Fibroblast of the aortic adventitia (primary cell): ENCODE measurements around the gene STIM1. TPM values are rescaled to one million over a fixed set of nuclear protein-coding genes. Genes with fewer than 3 reads are reported as not detected.

Experiments used
- DNase-seq: peaks from one replicate; pipeline ENCODE4 v3.0.0-alpha.2; 2010; ENCODE audit warnings: low read depth
- H3K4me3 ChIP-seq: 2 replicates; pipeline ENCODE4 v1.5.1; 2011; ENCODE audit warnings: low read depth, mild to moderate bottlenecking, control low read depth, low read length, moderate library complexity
- CTCF ChIP-seq: IDR thresholded peaks from 2 replicates; pipeline ENCODE4 v1.5.1; 2011; ENCODE audit warnings: mild to moderate bottlenecking, low read length, control low read depth, inconsistent platforms; ENCODE audit not compliant: insufficient read depth
- total RNA-seq: library from RNA; depleted of rRNA; stranded (reverse); fragments of >200 nt; gene quantifications from 2 replicates; pipeline ENCODE4 v1.2.3, GENCODE V29; 2012; ENCODE audit warnings: low replicate concordance

The STIM1 gene
- total RNA-seq, 1 donor: 21.6 TPM

GRCh38 chr11:3986301-3986700, 130.8 kb downstream of the STIM1 start:
- no peak overlapping the region for H3K4me3 ChIP-seq
- no peak for DNase-seq
- TF ChIP-seq CTCF: no peak

- TF ChIP-seq CTCF: no peak
- DNase-seq: no peak
- H3K4me3 ChIP-seq: no peak overlapping the region
Measured at GRCh38 chr11:3989276-3989920, 133.9 kb downstream of the STIM1 start.

GRCh38 chr11:3989921-3990290, 134.4 kb downstream of the STIM1 start:
- TF ChIP-seq CTCF: no peak
- no peak for DNase-seq
- H3K4me3 ChIP-seq: no peak overlapping the region

GRCh38 chr11:3990406-3990805, 134.9 kb downstream of the STIM1 start:
- no peak for DNase-seq
- no peak for TF ChIP-seq CTCF
- H3K4me3 ChIP-seq: no peak overlapping the region

- no peak overlapping the region for H3K4me3 ChIP-seq
- DNase-seq: no peak
- TF ChIP-seq CTCF: no peak
Measured at GRCh38 chr11:3992964-3993363, 137.5 kb downstream of the STIM1 start.

- no peak for DNase-seq
- TF ChIP-seq CTCF: no peak
- no peak overlapping the region for H3K4me3 ChIP-seq
Measured at GRCh38 chr11:3994030-3994640, 138.7 kb downstream of the STIM1 start.

GRCh38 chr11:3995307-3995706, 139.8 kb downstream of the STIM1 start:
- DNase-seq: no peak
- TF ChIP-seq CTCF: no peak
- H3K4me3 ChIP-seq: no peak overlapping the region
